Immature natural killer cell (primary cell): ENCODE results near the gene RGS11. TPM values are rescaled to one million over a fixed set of nuclear protein-coding genes. Genes with fewer than 3 reads are reported as not detected.
"Not testable (repeated sequence)": the region's sequence is repeated elsewhere in the genome, so short reads cannot be mapped to it uniquely, and the experiment has no call there.

Source experiments
- DNase-seq, 3 donors: peaks; one replicate each; pipeline ENCODE4 v3.0.0; 2022; ENCODE audit warnings: mixed read lengths in 1 of 3
- H3K27ac Mint-ChIP-seq, 6 donors: one replicate each; pipeline ENCODE4 v1.8.0; 2020; ENCODE audit warnings: mixed read lengths in 6 of 6, mild to moderate bottlenecking in 5 of 6, inconsistent platforms in 4 of 6, moderate library complexity in 3 of 6
- H3K27me3 Mint-ChIP-seq, 3 donors: one replicate each; pipeline ENCODE4 v1.8.0; 2020 to 2021; ENCODE audit warnings: low read depth in 3 of 3, mild to moderate bottlenecking in 3 of 3, mixed read lengths in 3 of 3, moderate library complexity in 3 of 3, inconsistent platforms in 1 of 3
- H3K36me3 Mint-ChIP-seq, 3 donors: one replicate each; pipeline ENCODE4 v1.8.0; 2020; ENCODE audit warnings: mixed read lengths in 3 of 3, inconsistent platforms in 2 of 3, mild to moderate bottlenecking in 2 of 3
- H3K4me1 Mint-ChIP-seq, 2 donors: one replicate each; pipeline ENCODE4 v1.8.0; 2020; ENCODE audit warnings: inconsistent platforms in 2 of 2, mild to moderate bottlenecking in 2 of 2, mixed read lengths in 2 of 2, moderate library complexity in 1 of 2
- H3K4me3 Mint-ChIP-seq, 5 donors: one replicate each; pipeline ENCODE4 v1.8.0; 2020; ENCODE audit warnings: mild to moderate bottlenecking in 5 of 5, mixed read lengths in 5 of 5, inconsistent platforms in 3 of 5, moderate library complexity in 3 of 5
- H3K9me3 Mint-ChIP-seq, 6 donors: one replicate each; pipeline ENCODE4 v1.8.0; 2020; ENCODE audit warnings: mild to moderate bottlenecking in 6 of 6, mixed read lengths in 6 of 6, inconsistent platforms in 4 of 6, moderate library complexity in 3 of 6
- polyA plus RNA-seq, 3 donors: library from polyadenylated mRNA; unstranded; fragments of 300-500 nt; fragmentation: Illumina TruSeq; gene quantifications; one replicate each; pipeline ENCODE4 v1.2.3, GENCODE V29; 2021

Gene RGS11
- polyA plus RNA-seq, 3 donors from 2014 or later = not detected

DNA sequence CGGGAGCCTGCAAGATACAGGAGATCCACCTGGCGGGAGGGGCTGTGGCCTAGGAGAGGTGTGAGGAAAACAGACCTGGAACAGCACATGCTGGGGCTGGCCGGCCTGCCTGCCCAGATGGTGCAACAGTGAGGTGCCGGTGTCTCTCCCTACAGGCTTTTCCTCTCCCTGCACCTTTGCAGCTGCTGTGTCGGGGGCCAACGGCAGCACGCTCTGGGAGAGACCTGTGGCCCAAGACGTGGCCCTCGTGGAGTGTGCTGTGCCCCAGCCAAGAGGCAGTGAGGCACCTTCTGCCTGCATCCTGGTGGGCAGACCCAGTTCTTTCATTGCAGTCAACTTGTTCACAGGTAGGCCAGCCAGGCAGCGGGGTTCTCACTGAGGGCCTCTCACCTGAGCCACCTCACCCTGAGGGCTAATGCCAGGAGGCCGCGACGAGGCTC, 15.9 kb downstream of the RGS11 start:
- Mint-ChIP-seq H3K4me1 (peaks cover 20 to 21% of the 10 kb centered on the region in 2 donors), H3K4me3 (no peak overlapping the region), H3K27ac (no peak overlapping the region), H3K27me3 (peaks cover 0 to 2% (median 0%) of the 10 kb centered on the region in 3 donors), H3K36me3 (peaks cover 11 to 32% (median 18%) of the 10 kb centered on the region in 3 donors), H3K9me3 (no peaks in the 10 kb centered on the region)
- no peak for DNase-seq

GRCh38 chr16:259226-259625, 16.5 kb downstream of the RGS11 start:
- Mint-ChIP-seq H3K4me3 (peak overlapping the region; percentile 18 to 77 (median 47)), H3K9me3 (no peaks in the 10 kb centered on the region), H3K4me1 (peaks cover 21 to 24% of the 10 kb centered on the region in 2 donors), H3K27ac (peak overlapping the region in 4 of 6 donors; percentile 56 to 80 (median 78)), H3K27me3 (peaks cover 0 to 2% (median 0%) of the 10 kb centered on the region in 3 donors), H3K36me3 (peaks cover 11 to 32% (median 18%) of the 10 kb centered on the region in 3 donors)
- peak in 1 of 3 donors; percentile 30 for DNase-seq

DNA sequence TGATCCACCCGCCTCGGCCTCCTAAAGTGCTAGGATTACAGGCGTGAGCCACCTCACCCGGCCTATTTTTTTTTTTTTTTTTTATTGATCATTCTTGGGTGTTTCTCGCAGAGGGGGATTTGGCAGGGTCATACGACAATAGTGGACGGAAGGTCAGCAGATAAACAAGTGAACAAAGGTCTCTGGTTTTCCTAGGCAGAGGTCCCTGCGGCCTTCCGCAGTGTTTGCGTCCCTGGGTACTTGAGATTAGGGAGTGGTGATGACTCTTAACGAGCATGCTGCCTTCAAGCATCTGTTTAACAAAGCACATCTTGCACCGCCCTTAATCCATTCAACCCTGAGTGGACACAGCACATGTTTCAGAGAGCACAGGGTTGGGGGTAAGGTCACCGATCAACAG, 17.7 kb downstream of the RGS11 start:
- H3K27me3 Mint-ChIP-seq, H3K9me3 Mint-ChIP-seq, H3K4me3 Mint-ChIP-seq, H3K27ac Mint-ChIP-seq, DNase-seq: not testable (repeated sequence)
- Mint-ChIP-seq H3K4me1 (peaks cover 29 to 33% of the 10 kb centered on the region in 2 donors), H3K36me3 (peaks cover 11 to 29% (median 18%) of the 10 kb centered on the region in 3 donors)

DNA sequence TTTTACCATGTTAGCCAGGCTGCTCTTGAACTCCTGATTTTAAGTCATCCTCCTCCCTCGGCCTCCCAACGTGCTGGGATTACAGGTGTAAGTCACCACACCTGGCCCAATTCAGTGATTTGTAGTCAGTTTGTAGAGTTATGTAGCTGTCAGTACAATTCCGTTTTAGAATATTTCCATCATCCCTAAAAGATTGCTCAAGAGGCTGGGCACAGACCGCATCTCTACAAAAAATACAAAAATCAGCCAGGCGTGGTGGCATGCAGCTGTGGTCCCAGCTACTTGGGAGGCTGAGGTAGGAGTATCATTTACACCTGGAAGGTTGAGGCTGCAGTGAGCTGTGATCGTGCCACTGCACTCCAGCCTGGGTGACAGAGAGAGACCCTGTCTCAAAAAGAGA, 20.6 kb downstream of the RGS11 start:
- peaks cover 0 to 3% (median 2%) of the 10 kb centered on the region in 3 donors for H3K27me3 Mint-ChIP-seq
- H3K36me3 Mint-ChIP-seq = peaks cover 17 to 31% (median 27%) of the 10 kb centered on the region in 3 donors
- H3K4me1 Mint-ChIP-seq = peaks cover 39 to 44% of the 10 kb centered on the region in 2 donors
- peak overlapping the region in 1 of 6 donors; percentile 12 for H3K27ac Mint-ChIP-seq
- H3K9me3 Mint-ChIP-seq = no peaks in the 10 kb centered on the region
- no peak for DNase-seq
- H3K4me3 Mint-ChIP-seq = no peak overlapping the region

DNA sequence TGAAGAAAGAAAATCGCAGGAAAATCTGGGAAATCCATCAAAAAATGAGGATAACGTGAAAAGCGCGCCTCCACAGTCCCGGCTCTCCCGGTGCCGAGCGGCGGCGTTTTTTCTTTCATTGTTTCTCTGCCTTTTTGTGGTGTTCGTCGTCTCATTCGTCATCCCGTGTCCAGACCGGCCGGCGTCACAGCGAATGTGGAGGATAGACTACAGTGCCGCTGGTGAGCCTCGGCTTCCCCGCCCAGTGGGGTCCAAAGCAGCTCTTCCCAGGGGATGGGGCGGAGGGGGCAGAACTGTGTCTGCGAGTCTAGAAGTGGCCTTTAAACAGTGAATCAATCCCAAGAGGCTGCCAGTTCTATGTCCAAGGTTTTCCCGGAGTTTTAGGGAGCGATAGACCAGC, 21.3 kb downstream of the RGS11 start:
- H3K9me3 Mint-ChIP-seq = no peaks in the 10 kb centered on the region
- DNase-seq = no peak
- peaks cover 0 to 3% (median 2%) of the 10 kb centered on the region in 3 donors for H3K27me3 Mint-ChIP-seq
- peaks cover 17 to 30% (median 28%) of the 10 kb centered on the region in 3 donors for H3K36me3 Mint-ChIP-seq
- no peak overlapping the region for H3K4me3 Mint-ChIP-seq
- peaks cover 37 to 43% of the 10 kb centered on the region in 2 donors for H3K4me1 Mint-ChIP-seq
- no peak overlapping the region for H3K27ac Mint-ChIP-seq

DNA sequence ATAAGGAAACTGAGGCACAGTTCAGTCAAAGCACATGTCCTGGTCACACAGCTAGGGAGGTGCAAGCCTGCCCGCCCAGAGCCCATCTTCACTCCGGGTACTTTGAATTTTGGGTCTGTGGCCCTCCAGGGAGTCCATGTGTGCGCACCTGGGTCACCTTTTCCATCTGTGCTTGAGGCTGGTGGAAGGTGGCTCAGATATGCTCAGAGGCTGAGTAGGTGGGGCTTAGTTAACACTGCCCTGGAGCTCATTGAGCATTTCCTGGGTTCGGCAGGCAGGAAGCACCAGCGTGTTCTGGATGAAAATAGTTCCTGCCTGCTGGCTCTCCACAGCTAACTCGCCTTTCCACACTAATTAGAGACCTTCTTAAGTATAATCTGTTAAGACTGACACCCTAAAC, 21.9 kb downstream of the RGS11 start:
- Mint-ChIP-seq H3K4me1 (peaks cover 31 to 36% of the 10 kb centered on the region in 2 donors), H3K27ac (peak overlapping the region in 2 of 6 donors; percentile 41 to 53), H3K4me3 (peak overlapping the region; percentile 20 to 45 (median 26)), H3K36me3 (peaks cover 13 to 24% (median 22%) of the 10 kb centered on the region in 3 donors), H3K9me3 (no peaks in the 10 kb centered on the region), H3K27me3 (peaks cover 0 to 3% (median 2%) of the 10 kb centered on the region in 3 donors)
- no peak for DNase-seq

- Mint-ChIP-seq H3K36me3 (peaks cover 13 to 22% (median 22%) of the 10 kb centered on the region in 3 donors), H3K4me3 (peak overlapping the region; percentile 77 to 94 (median 88)), H3K27me3 (peaks cover 0 to 3% (median 2%) of the 10 kb centered on the region in 3 donors), H3K27ac (peak overlapping the region; percentile 86 to 97 (median 94)), H3K9me3 (no peaks in the 10 kb centered on the region), H3K4me1 (peaks cover 29 to 39% of the 10 kb centered on the region in 2 donors)
- DNase-seq = peak; percentile 50 to 51 (median 50)
Measured at GRCh38 chr16:252366-253337, 23.1 kb downstream of the RGS11 start.

GRCh38 chr16:249431-249830, 26.3 kb downstream of the RGS11 start:
- H3K4me1 Mint-ChIP-seq = peaks cover 34 to 39% of the 10 kb centered on the region in 2 donors
- no peak overlapping the region for H3K4me3 Mint-ChIP-seq
- H3K9me3 Mint-ChIP-seq = no peaks in the 10 kb centered on the region
- H3K36me3 Mint-ChIP-seq = peaks cover 3 to 16% (median 16%) of the 10 kb centered on the region in 3 donors
- peaks cover 0 to 3% (median 0%) of the 10 kb centered on the region in 3 donors for H3K27me3 Mint-ChIP-seq
- no peak overlapping the region for H3K27ac Mint-ChIP-seq
- DNase-seq = no peak

DNA sequence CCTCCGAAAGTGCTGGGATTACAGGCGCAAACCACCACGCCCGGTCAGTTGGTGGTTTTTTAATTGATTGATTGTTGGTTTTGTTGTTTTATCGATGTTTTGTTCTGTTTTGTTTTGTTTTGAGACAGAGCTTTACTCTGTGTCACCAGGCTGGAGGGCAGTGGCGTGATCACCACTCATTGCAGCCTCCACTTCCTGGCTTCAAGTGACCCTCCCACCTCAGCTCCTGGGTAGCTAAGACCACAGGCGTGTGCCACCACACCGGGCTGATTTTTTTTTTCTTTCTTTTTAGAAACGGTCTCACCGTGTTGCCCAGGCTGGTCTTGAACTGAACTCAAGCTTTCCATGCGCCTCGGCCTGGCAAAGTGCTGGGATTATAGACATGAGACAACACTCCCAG, 28.7 kb downstream of the RGS11 start:
- Mint-ChIP-seq H3K4me3 (peak overlapping the region in 4 of 5 donors; percentile 27 to 74 (median 31)), H3K27me3 (peaks cover 0 to 3% (median 0%) of the 10 kb centered on the region in 3 donors), H3K36me3 (peaks cover 0 to 11% (median 10%) of the 10 kb centered on the region in 3 donors), H3K4me1 (peaks cover 35 to 41% of the 10 kb centered on the region in 2 donors), H3K27ac (peak overlapping the region in 5 of 6 donors; percentile 57 to 87 (median 76)), H3K9me3 (no peaks in the 10 kb centered on the region)
- peak; percentile 17 to 38 (median 26) for DNase-seq

DNA sequence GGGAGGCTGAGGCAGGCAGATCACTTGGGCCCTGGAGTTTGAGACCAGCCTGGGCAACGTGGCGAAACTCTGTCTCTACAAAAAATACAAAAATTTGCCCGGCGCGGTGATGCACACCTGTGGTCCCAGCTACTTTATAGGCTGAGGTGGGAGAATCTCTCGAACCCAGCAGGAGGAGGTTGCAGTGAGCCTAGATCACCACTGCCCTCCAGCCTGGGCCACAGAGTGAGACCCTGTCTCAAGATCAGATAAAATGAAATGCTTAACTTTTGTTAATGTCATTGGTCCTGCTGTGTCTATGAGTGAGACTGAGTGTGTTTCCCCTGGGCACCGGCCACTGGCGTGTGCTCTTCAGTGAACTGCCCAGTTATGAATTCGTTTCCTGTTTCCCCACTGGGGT, 30.6 kb downstream of the RGS11 start:
- Mint-ChIP-seq H3K27ac (peak overlapping the region in 3 of 6 donors; percentile 23 to 53 (median 31)), H3K9me3 (no peaks in the 10 kb centered on the region), H3K4me1 (peaks cover 53 to 57% of the 10 kb centered on the region in 2 donors), H3K36me3 (no peaks in the 10 kb centered on the region), H3K27me3 (peaks cover 0 to 4% (median 0%) of the 10 kb centered on the region in 3 donors), H3K4me3 (no peak overlapping the region)
- DNase-seq = no peak

- H3K27ac Mint-ChIP-seq = peak overlapping the region; percentile 3 to 40 (median 40)
- peak overlapping the region in 1 of 5 donors; percentile 7 for H3K4me3 Mint-ChIP-seq
- H3K9me3 Mint-ChIP-seq = no peaks in the 10 kb centered on the region
- peaks cover 60 to 62% of the 10 kb centered on the region in 2 donors for H3K4me1 Mint-ChIP-seq
- H3K36me3 Mint-ChIP-seq = peaks cover 0 to 4% (median 0%) of the 10 kb centered on the region in 3 donors
- peaks cover 0 to 6% (median 0%) of the 10 kb centered on the region in 3 donors for H3K27me3 Mint-ChIP-seq
- DNase-seq = no peak
Measured at GRCh38 chr16:243348-243747, 32.4 kb downstream of the RGS11 start.

- peaks cover 0 to 4% (median 0%) of the 10 kb centered on the region in 3 donors for H3K36me3 Mint-ChIP-seq
- peak overlapping the region in 4 of 5 donors; percentile 30 to 69 (median 60) for H3K4me3 Mint-ChIP-seq
- H3K27ac Mint-ChIP-seq = peak overlapping the region; percentile 32 to 75 (median 54)
- no peak for DNase-seq
- peaks cover 0 to 7% (median 0%) of the 10 kb centered on the region in 3 donors for H3K27me3 Mint-ChIP-seq
- H3K4me1 Mint-ChIP-seq = peaks cover 55 to 58% of the 10 kb centered on the region in 2 donors
- no peaks in the 10 kb centered on the region for H3K9me3 Mint-ChIP-seq
Measured at GRCh38 chr16:242281-242680, 33.5 kb downstream of the RGS11 start.

DNA sequence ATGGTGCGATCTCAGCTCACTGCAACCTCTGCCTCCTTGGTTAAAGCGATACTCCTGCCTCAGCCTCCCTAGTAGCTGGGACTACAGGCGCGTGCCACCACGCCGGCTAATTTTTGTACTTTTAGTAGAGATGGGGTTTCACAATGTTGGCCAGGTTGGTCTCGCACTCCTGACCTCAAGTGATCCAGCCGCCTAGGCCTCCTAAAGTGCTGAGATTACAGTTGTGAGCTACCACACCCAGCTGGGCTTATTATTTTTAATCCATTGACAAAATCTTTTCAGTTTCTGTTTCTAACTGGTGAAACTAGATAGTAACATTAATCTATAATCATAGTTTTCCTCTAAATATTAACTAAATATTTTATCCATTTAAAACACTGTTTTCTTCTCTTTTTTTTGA, 35.2 kb downstream of the RGS11 start:
- Mint-ChIP-seq H3K27me3 (peaks cover 0 to 10% (median 2%) of the 10 kb centered on the region in 3 donors), H3K9me3 (no peaks in the 10 kb centered on the region), H3K27ac (peak overlapping the region in 5 of 6 donors; percentile 2 to 78 (median 69)), H3K4me1 (peaks cover 53 to 54% of the 10 kb centered on the region in 2 donors), H3K36me3 (peaks cover 0 to 4% (median 0%) of the 10 kb centered on the region in 3 donors), H3K4me3 (peak overlapping the region; percentile 53 to 69 (median 61))
- peak; percentile 47 to 58 (median 52) for DNase-seq
